GM19099 (cell line): ENCODE results near the gene GALNS.
A peak's percentile ranks its signal among the peaks of the same experiment; 100 is the strongest.

ENCODE experiments used
- POLR2A ChIP-seq: IDR thresholded peaks from 3 replicates; pipeline ENCODE4 v1.6.1; 2011; ENCODE audit warnings: low read depth; ENCODE audit not compliant: insufficient read length; ENCODE audit errors: extremely low read depth

The GALNS gene

DNA sequence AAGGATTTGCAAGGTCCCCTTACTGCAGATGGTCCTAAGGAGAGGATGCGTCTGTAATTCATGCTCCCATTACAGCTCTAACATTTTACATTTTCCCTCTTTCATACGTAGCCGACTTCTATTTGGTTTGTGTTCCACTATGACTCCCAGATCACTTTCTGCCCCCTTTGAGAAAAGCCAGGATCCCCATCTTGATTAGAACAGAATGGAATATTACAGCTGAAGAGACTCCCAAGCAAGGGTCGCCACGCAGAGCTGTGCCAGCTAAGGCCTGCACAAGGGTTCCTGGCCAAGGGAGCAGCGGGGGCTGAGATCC, 56.5 kb downstream of the GALNS start:
- no peak for TF ChIP-seq POLR2A

GRCh38 chr16:88799569-88800276, 57.0 kb downstream of the GALNS start:
- TF ChIP-seq POLR2A: no peak

- TF ChIP-seq POLR2A: no peak
These were observed 57.8 kb downstream of the GALNS start for GRCh38 chr16:88798772-88799455.

GRCh38 chr16:88798073-88798472, 58.7 kb downstream of the GALNS start:
- TF ChIP-seq POLR2A: no peak

- TF ChIP-seq POLR2A: no peak
These were observed 60.5 kb downstream of the GALNS start for GRCh38 chr16:88796278-88796677.

DNA sequence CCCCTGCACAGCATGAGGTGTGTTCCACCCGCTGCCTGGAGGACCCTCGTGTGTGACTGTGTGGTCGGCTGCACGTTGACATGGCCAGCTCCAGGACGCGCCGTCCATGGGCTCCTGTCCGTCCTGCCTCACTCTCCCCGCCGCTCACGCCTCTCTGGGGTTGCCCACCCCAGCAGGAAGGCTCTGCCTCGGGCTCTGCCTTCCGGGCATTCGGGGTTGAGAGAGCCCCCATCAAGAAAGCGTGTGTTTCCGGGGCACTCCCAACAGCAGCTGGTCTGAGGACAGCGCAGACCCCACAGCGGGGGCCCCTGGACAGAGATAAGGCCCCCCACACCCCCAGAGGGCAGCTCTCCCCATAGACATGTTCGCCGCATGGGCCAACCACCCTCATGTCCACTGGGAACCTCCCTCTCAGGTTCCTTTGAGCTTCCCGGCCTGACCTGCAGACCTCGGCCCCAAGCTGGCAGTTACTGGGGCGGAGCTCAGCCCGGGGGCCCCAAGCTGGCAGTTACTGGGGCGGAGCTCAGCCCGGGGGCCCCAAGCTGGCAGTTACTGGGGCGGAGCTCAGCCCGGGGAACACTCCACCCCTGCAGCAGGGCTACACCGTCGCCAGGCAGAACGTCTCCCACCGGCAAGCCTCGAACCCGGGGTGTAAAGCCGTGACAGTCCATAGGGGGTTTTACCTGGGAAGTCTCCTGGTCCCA, 63.3 kb downstream of the GALNS start:
- no peak for TF ChIP-seq POLR2A

- TF ChIP-seq POLR2A: no peak
These were observed 64.0 kb downstream of the GALNS start for GRCh38 chr16:88792668-88793250.

- TF ChIP-seq POLR2A: no peak
These were observed 64.6 kb downstream of the GALNS start for GRCh38 chr16:88792078-88792550.

DNA sequence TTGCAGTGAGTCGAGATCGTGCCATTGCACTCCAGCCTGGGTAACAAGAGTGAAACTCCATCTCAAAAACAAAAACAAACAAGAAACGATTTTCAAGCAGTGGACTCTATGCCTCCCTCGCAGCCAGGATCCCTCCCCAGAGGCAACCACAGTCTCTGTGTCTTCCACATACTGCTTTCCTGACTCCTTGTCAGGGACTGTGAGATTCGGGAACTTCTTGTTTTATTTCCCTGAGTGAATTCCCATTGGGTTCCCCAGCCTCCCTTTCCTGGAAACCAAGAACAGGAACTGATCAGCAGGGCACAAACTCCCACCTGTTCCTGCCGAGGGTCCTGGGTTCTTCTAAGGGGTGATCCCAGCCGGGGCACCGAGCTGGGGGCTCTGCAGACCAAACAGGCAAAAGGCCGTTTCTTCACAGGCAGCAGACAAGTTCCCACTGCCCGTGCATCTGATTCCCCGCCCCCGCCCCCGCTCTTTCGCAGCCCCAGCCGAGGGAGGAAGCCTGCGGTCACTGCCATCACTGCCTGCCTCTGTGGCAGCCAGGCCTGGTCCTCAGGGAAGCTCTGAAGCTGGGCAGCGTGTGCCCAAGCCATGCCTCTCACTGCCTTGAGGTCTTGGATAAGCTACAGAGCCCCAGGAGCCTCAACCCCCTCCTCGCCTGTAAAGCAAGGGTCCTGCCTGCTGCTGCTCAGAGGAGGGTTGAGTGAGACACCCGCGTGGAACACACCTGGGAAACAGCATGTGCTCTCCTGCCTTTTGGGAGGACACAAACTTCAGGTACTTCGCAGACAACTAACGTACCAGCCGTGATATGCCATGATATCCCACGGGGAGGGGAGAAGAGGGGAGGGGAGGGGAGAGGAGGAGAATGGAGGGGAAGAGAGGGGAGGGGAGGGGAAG, 66.2 kb downstream of the GALNS start:
- TF ChIP-seq POLR2A: peak; percentile 25

- TF ChIP-seq POLR2A: no peak
These were observed 67.2 kb downstream of the GALNS start for GRCh38 chr16:88789594-88789993.

- TF ChIP-seq POLR2A: no peak
These were observed 69.0 kb downstream of the GALNS start for GRCh38 chr16:88787579-88788314.

DNA sequence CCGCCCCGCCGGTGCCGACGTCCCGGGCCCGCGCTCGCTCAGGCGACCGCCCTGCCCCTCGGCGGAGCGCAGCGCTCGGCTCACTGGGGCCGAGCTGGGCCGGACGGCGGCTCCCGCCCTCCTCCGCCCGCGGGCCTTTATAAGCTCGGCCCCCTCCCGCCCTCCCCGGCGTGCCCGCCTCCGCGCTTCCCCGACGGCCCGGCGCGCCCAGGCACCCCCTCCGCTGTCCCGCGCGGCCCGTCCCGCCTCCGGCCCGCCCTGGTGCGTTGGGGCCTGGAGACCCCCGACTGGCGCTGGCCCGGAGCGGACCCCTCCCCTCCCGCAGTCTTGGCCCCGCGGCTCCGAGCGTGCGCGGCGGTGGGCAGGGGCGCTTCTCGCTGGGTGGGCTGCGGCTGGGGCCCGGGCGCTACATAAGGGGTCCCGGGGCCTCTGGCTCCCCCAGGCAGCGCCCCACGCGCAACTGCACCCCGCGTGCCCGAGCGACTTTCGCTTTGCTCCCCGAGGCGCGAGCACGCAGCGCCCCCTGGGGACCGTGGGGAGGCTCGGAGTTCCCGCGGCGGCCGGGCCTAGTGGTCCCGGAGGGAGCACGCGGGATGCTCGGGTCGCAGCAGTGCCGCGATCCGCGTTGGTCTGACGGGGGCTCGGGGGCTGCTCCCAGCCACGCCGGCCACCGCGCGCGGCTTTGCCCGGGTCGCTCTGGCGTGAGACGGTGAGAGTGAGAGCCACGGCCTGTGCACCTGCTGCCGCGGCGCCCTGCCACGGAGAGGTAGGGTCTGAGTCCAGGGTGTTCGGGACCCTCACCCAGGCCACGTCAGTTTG, 71.4 kb downstream of the GALNS start, which contains the start of gene PIEZO1:
PIEZO1 (minus strand) TSS at position 115 of the 819 bp plus-strand sequence. CDS start 256 bp downstream, outside the sequence.
- TF ChIP-seq POLR2A: peak; percentile 88

DNA sequence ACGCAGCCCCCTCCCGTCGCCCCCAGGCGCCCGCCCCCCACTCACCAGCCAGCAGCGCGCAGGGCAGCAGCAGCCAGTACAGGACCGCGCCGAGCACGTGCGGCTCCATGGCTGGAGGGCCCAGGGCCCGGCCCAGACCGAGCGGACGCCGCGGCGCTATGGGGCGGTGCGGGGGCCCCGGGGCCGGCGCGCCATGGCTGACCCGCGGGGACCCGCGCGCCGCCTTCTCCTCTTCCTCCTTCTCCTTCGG, 72.0 kb downstream of the GALNS start:
- no peak for TF ChIP-seq POLR2A

- TF ChIP-seq POLR2A: peak; percentile 16
These were observed 72.5 kb downstream of the GALNS start for GRCh38 chr16:88784074-88784855.
